Stromal cell of bone marrow (primary cell): Measurements from ENCODE around the gene HDDC3.
"Not testable (repeated sequence)": the region's sequence is repeated elsewhere in the genome, so short reads cannot be mapped to it uniquely, and the experiment has no call there.

Experiments
- DNase-seq: peaks from one replicate; pipeline ENCODE4 v3.0.0-alpha.2; 2012; ENCODE audit warnings: low read depth

The HDDC3 gene

GRCh38 chr15:90909976-90910375 is 22.4 kb downstream of the HDDC3 start:
- no peak for DNase-seq

GRCh38 chr15:90909449-90909848 is 22.9 kb downstream of the HDDC3 start:
- DNase-seq: not testable (repeated sequence)

- no peak for DNase-seq
Observed at GRCh38 chr15:90907838-90908507, 24.4 kb downstream of the HDDC3 start.

GRCh38 chr15:90907051-90907660 is 25.2 kb downstream of the HDDC3 start:
- no peak for DNase-seq

GRCh38 chr15:90906181-90906849 is 26.0 kb downstream of the HDDC3 start:
- DNase-seq: no peak

GRCh38 chr15:90905306-90906180 is 26.8 kb downstream of the HDDC3 start:
- DNase-seq: no peak

GRCh38 chr15:90904746-90905145 is 27.6 kb downstream of the HDDC3 start:
- no peak for DNase-seq

- DNase-seq: no peak
Observed at GRCh38 chr15:90903733-90904536, 28.4 kb downstream of the HDDC3 start.

GRCh38 chr15:90902840-90903732 is 29.3 kb downstream of the HDDC3 start, which contains the start of gene MAN2A2:
MAN2A2 (plus strand) TSS chr15:90903302; CDS start chr15:90904208, 906 bp downstream.
- no peak for DNase-seq

- peak; percentile 65 for DNase-seq
Observed at GRCh38 chr15:90902040-90902839, 30.1 kb downstream of the HDDC3 start.

GRCh38 chr15:90901175-90902039 is 30.9 kb downstream of the HDDC3 start:
- no peak for DNase-seq

GRCh38 chr15:90897131-90897655 is 35.2 kb downstream of the HDDC3 start:
- not testable (repeated sequence) for DNase-seq

- no peak for DNase-seq
Observed at GRCh38 chr15:90895571-90896117, 36.7 kb downstream of the HDDC3 start.

GRCh38 chr15:90893175-90894090 is 38.9 kb downstream of the HDDC3 start:
- no peak for DNase-seq

- no peak for DNase-seq
Observed at GRCh38 chr15:90892498-90893174, 39.7 kb downstream of the HDDC3 start.

- no peak for DNase-seq
Observed at GRCh38 chr15:90892023-90892422, 40.3 kb downstream of the HDDC3 start.
